Osteoblast (primary cell): ENCODE results near the gene DICER1. TPM values are rescaled to one million over a fixed set of nuclear protein-coding genes. Genes with fewer than 3 reads are reported as not detected.

Experiments
- DNase-seq: peaks from one replicate; pipeline ENCODE4 v3.0.0; 2011; ENCODE audit warnings: low spot score, mixed read lengths; ENCODE audit not compliant: insufficient read length; ENCODE audit errors: missing footprints
- H2AFZ ChIP-seq: 2 replicates; pipeline ENCODE4 v1.6.0; 2011; ENCODE audit warnings: mild to moderate bottlenecking, low read length
- H3K27ac ChIP-seq: 2 replicates; pipeline ENCODE4 v1.5.1; 2011; ENCODE audit warnings: mild to moderate bottlenecking, low read depth, low read length, moderate library complexity
- H3K27me3 ChIP-seq: 2 replicates; pipeline ENCODE4 v1.6.0; 2012; ENCODE audit warnings: mild to moderate bottlenecking, control low read depth, inconsistent platforms, low read length, moderate library complexity; ENCODE audit not compliant: insufficient read depth
- H3K36me3 ChIP-seq: 2 replicates; pipeline ENCODE4 v1.5.1; 2011; ENCODE audit warnings: mild to moderate bottlenecking, low read length, control low read depth, moderate library complexity; ENCODE audit not compliant: insufficient read depth
- H3K4me1 ChIP-seq: 2 replicates; pipeline ENCODE4 v1.5.1; 2011; ENCODE audit warnings: mild to moderate bottlenecking, low read length, control low read depth, moderate library complexity; ENCODE audit not compliant: insufficient read depth
- H3K4me2 ChIP-seq: 2 replicates; pipeline ENCODE4 v1.6.0; 2011; ENCODE audit warnings: mild to moderate bottlenecking, low read length; ENCODE audit not compliant: insufficient read depth
- H3K4me3 ChIP-seq: fragments of 200-600 bp; sonication (generic); 3 replicates; pipeline ENCODE4 v1.5.1; 2012; ENCODE audit warnings: mild to moderate bottlenecking, low read length, inconsistent platforms; ENCODE audit not compliant: insufficient read depth
- H3K79me2 ChIP-seq: 2 replicates; pipeline ENCODE4 v1.6.0; 2012; ENCODE audit warnings: mild to moderate bottlenecking, low read length, control low read depth, inconsistent platforms; ENCODE audit not compliant: insufficient read depth
- H3K9me3 ChIP-seq: 2 replicates; pipeline ENCODE4 v1.5.1; 2011; ENCODE audit warnings: low read depth, low read length, control low read depth
- H4K20me1 ChIP-seq: 2 replicates; pipeline ENCODE4 v1.6.0; 2012; ENCODE audit warnings: mild to moderate bottlenecking, low read length, control low read depth; ENCODE audit not compliant: insufficient read depth
- CTCF ChIP-seq: IDR thresholded peaks from 2 replicates; pipeline ENCODE4 v1.5.1; 2011; ENCODE audit warnings: mild to moderate bottlenecking, low read depth, low read length, moderate library complexity; ENCODE audit errors: extremely low read depth
- total RNA-seq: library from RNA; depleted of rRNA; stranded (reverse); fragments of >200 nt; gene quantifications from 2 replicates; pipeline ENCODE4 v1.2.3, GENCODE V29; 2012

Gene DICER1
- total RNA-seq, 1 donor = 53.6 TPM

- Histone ChIP-seq H2AFZ (no peak overlapping the region), H4K20me1 (no peaks in the 10 kb centered on the region), H3K36me3 (no peaks in the 10 kb centered on the region), H3K4me3 (no peak overlapping the region), H3K79me2 (no peaks in the 10 kb centered on the region), H3K9me3 (no peaks in the 10 kb centered on the region), H3K27me3 (peaks cover 2% of the 10 kb centered on the region), H3K4me2 (no peak overlapping the region), H3K4me1 (no peaks in the 10 kb centered on the region), H3K27ac (no peak overlapping the region)
- DNase-seq = no peak
- TF ChIP-seq CTCF = no peak
These were observed 9.8 kb upstream of the DICER1 start for GRCh38 chr14:95167177-95167576.

DNA sequence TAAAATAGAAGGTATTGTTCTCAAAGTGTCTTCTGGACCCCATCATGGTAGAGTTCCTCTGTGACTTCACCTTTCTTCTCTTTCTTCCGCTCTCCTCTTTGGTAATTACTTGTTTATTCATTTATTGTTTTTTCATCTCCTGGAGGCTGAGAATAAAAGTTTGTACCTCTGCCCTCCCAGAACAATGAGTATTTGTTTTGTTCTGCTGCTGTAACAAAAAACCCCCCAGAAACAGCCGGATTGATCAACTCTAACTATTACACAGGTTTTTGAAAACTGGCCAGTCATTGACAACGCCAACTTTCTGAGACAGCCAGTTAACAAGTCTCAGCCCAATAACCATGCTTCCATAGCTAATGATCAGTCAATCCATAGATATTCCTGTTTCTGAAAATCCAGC is 8.2 kb upstream of the DICER1 start:
- no peaks in the 10 kb centered on the region for H3K79me2 ChIP-seq
- H4K20me1 ChIP-seq = no peaks in the 10 kb centered on the region
- no peaks in the 10 kb centered on the region for H3K36me3 ChIP-seq
- H3K27me3 ChIP-seq = no peaks in the 10 kb centered on the region
- no peak overlapping the region for H2AFZ ChIP-seq
- no peak overlapping the region for H3K4me3 ChIP-seq
- DNase-seq = no peak
- H3K9me3 ChIP-seq = no peaks in the 10 kb centered on the region
- H3K4me2 ChIP-seq = no peak overlapping the region
- no peak overlapping the region for H3K27ac ChIP-seq
- TF ChIP-seq CTCF = no peak
- no peaks in the 10 kb centered on the region for H3K4me1 ChIP-seq

DNA sequence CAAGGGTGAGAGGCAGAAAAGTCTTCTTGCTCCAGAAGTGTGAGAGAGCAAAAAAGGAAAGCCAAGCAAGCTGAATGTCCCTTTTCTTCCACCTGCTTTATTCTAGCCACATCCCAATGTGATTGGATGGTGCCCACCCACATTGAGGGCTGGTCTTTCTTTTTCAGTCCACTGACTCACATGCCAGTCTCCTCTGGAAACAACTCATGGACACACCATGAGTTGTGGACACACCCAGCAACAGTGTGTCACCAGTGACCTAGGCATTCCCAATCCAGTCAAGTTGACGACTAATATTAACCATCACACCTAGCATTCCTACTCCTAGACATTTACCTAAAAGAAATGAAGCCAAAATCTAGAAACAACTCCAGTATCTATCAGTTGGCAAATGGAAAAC is 7.2 kb upstream of the DICER1 start:
- Histone ChIP-seq H3K27ac (no peak overlapping the region), H3K79me2 (no peaks in the 10 kb centered on the region), H3K4me3 (no peak overlapping the region), H3K4me1 (no peaks in the 10 kb centered on the region), H3K4me2 (no peak overlapping the region), H3K27me3 (no peaks in the 10 kb centered on the region), H3K9me3 (no peaks in the 10 kb centered on the region), H3K36me3 (no peaks in the 10 kb centered on the region), H4K20me1 (no peaks in the 10 kb centered on the region), H2AFZ (no peak overlapping the region)
- TF ChIP-seq CTCF = no peak
- no peak for DNase-seq

DNA sequence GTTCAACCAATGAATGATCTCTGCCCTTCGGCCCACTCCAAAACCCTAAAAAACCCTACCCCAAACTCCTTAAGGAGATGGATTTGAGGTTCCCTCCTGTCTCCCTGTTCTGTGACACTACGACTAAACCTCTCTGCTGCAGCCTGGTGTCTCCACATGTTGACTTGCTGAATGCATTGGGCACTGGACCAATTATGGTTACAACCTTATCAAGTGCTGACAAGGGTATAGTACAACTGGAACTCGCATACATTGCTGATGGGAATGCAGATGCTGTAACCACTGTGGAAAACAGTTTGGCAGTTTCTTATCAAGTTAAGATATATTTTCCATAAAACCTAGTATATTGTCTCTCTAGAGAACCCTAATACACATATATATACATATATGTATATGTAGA is 6.3 kb upstream of the DICER1 start:
- no peak overlapping the region for H2AFZ ChIP-seq
- DNase-seq = no peak
- no peak for TF ChIP-seq CTCF
- H3K4me3 ChIP-seq = no peak overlapping the region
- no peaks in the 10 kb centered on the region for H3K9me3 ChIP-seq
- H3K4me2 ChIP-seq = no peak overlapping the region
- no peak overlapping the region for H3K27ac ChIP-seq
- no peaks in the 10 kb centered on the region for H3K36me3 ChIP-seq
- no peaks in the 10 kb centered on the region for H3K4me1 ChIP-seq
- H3K79me2 ChIP-seq = no peaks in the 10 kb centered on the region
- H4K20me1 ChIP-seq = no peaks in the 10 kb centered on the region
- no peaks in the 10 kb centered on the region for H3K27me3 ChIP-seq
